GM13977 (cell line): ENCODE data around the gene KASH5.
"Not testable (repeated sequence)": the region's sequence is repeated elsewhere in the genome, so short reads cannot be mapped to it uniquely, and the experiment has no call there.

Experiments used
- DNase-seq: peaks from one replicate; pipeline ENCODE4 v3.0.0; 2012; ENCODE audit warnings: low spot score
- CTCF ChIP-seq: IDR thresholded peaks from 2 replicates; pipeline ENCODE4 v1.5.1; 2012; ENCODE audit warnings: mild to moderate bottlenecking, control low read depth; ENCODE audit not compliant: insufficient read depth; ENCODE audit errors: extremely low read depth, missing control alignments
- in situ Hi-C: fragments of 300-500 bp; cut with MboI; formaldehyde crosslinking; loops from one replicate; pipeline ENCODE4 v1.12.0; 2022; ENCODE audit warnings: low sequenced_read_pairs, low pct_unique_long_range_greater_than_20kb, mixed read lengths, inconsistent platforms; ENCODE audit not compliant: unreplicated experiment

KASH5 gene

GRCh38 chr19:49458567-49458903 is 70.5 kb downstream of the KASH5 start:
- in situ Hi-C loops, result no loop called here
- no peak for TF ChIP-seq CTCF
- DNase-seq, result peak; percentile 13

- DNase-seq, result no peak
- in situ Hi-C loops, result no loop called here
- TF ChIP-seq CTCF, result no peak
Measured at GRCh38 chr19:49459388-49459787, 71.3 kb downstream of the KASH5 start.

- in situ Hi-C loops, DNase-seq: not testable (repeated sequence)
Measured at GRCh38 chr19:49461130-49461529, 73.1 kb downstream of the KASH5 start.

GRCh38 chr19:49461656-49462055 is 73.6 kb downstream of the KASH5 start:
- TF ChIP-seq CTCF, result no peak
- no peak for DNase-seq
- in situ Hi-C loops, result no loop called here

GRCh38 chr19:49462492-49462891 is 74.4 kb downstream of the KASH5 start:
- DNase-seq, result peak; percentile 12
- TF ChIP-seq CTCF, result no peak
- in situ Hi-C loops, result no loop called here

GRCh38 chr19:49463960-49464740 is 76.1 kb downstream of the KASH5 start:
- no peak for DNase-seq
- in situ Hi-C loops, result no loop called here
- TF ChIP-seq CTCF, result no peak

GRCh38 chr19:49465371-49465770 is 77.3 kb downstream of the KASH5 start:
- in situ Hi-C loops, result no loop called here
- DNase-seq, result peak; percentile 10
- TF ChIP-seq CTCF, result no peak
